ENCODE results near the gene ATP11A. TPM values are rescaled to one million over a fixed set of nuclear protein-coding genes. Genes with fewer than 3 reads are reported as not detected.

Gene ATP11A
- total and polyA plus RNA-seq, 8 donors = 271 to 502 (median 458) TPM

GRCh38 chr13:112893207-112893569 lies 203.3 kb downstream of the ATP11A start:
- no peak for ATAC-seq
- peaks cover 12 to 50% of the 10 kb centered on the region in 2 donors for H3K27me3 ChIP-seq
- no peak overlapping the region for H3K4me3 ChIP-seq
- peak in 1 of 4 donors; percentile 35 for DNase-seq
- peaks cover 11 to 32% of the 10 kb centered on the region in 2 donors for H3K4me1 ChIP-seq
- no peaks in the 10 kb centered on the region for H3K36me3 ChIP-seq
- H3K27ac ChIP-seq = no peak overlapping the region
- no peaks in the 10 kb centered on the region for H3K9me3 ChIP-seq
- no peak for TF ChIP-seq CTCF (IDR thresholded peaks at IDR 0.05)
- intact Hi-C loops (cut with DNase I) = no loop called here

GRCh38 chr13:112893570-112894422 lies 204.0 kb downstream of the ATP11A start:
- no peaks in the 10 kb centered on the region for H3K36me3 ChIP-seq
- no peaks in the 10 kb centered on the region for H3K9me3 ChIP-seq
- H3K27ac ChIP-seq = no peak overlapping the region
- ATAC-seq = peak; percentile 65
- peaks cover 12 to 54% of the 10 kb centered on the region in 2 donors for H3K27me3 ChIP-seq
- H3K4me3 ChIP-seq = peak overlapping the region; percentile 25 to 34
- peak in 3 of 4 donors; percentile 37 to 71 (median 70) for DNase-seq
- TF ChIP-seq CTCF (IDR thresholded peaks at IDR 0.05) = no peak
- peaks cover 11 to 32% of the 10 kb centered on the region in 2 donors for H3K4me1 ChIP-seq
- intact Hi-C loops (cut with DNase I) = no loop called here

GRCh38 chr13:112894423-112894672 lies 204.5 kb downstream of the ATP11A start:
- no peak overlapping the region for H3K27ac ChIP-seq
- no peaks in the 10 kb centered on the region for H3K9me3 ChIP-seq
- DNase-seq (peak in 1 of 4 donors; percentile 81), ATAC-seq (no peak)
- intact Hi-C loops (cut with DNase I) = no loop called here
- H3K4me3 ChIP-seq = peak overlapping the region; percentile 25 to 34
- no peaks in the 10 kb centered on the region for H3K36me3 ChIP-seq
- TF ChIP-seq CTCF (IDR thresholded peaks at IDR 0.05) = no peak
- H3K4me1 ChIP-seq = peaks cover 11 to 32% of the 10 kb centered on the region in 2 donors
- H3K27me3 ChIP-seq = peaks cover 12 to 59% of the 10 kb centered on the region in 2 donors

- Histone ChIP-seq H3K4me1 (peaks cover 11 to 32% of the 10 kb centered on the region in 2 donors), H3K27me3 (peaks cover 12 to 63% of the 10 kb centered on the region in 2 donors), H3K9me3 (no peaks in the 10 kb centered on the region), H3K36me3 (no peaks in the 10 kb centered on the region), H3K4me3 (peak overlapping the region; percentile 25 to 34), H3K27ac (no peak overlapping the region)
- no peak for ATAC-seq
- intact Hi-C loops (cut with DNase I) = no loop called here
- DNase-seq = peak in 1 of 4 donors; percentile 73
- TF ChIP-seq CTCF (IDR thresholded peaks at IDR 0.05) = no peak
Measured at GRCh38 chr13:112894673-112895481, 205.0 kb downstream of the ATP11A start.

Measured in left lung (tissue), 10 donors.